Measurements from ENCODE around the gene CEP20. TPM values are rescaled to one million over a fixed set of nuclear protein-coding genes. Genes with fewer than 3 reads are reported as not detected.

CEP20 gene
- total RNA-seq, 1 experiment from 2014 or later, result 94.3 TPM

- TF ChIP-seq TCF7L2 (IDR thresholded peaks at IDR 0.05; ENCODE audit: low read depth, low read length), result no peak
- TF ChIP-seq SIN3A (IDR thresholded peaks at IDR 0.05; ENCODE audit: borderline replicate concordance, insufficient read depth, low read depth, low read length), result no peak
- TF ChIP-seq REST (IDR thresholded peaks at IDR 0.05; ENCODE audit: insufficient read depth in 1 of 2, low read depth in 2 of 2, low read length in 1 of 2), result no peak
- TF ChIP-seq POLR2AphosphoS5 (IDR thresholded peaks at IDR 0.05; ENCODE audit: low read depth, low read length), result no peak
- TF ChIP-seq CTCF (IDR thresholded peaks at IDR 0.05), result no peak
- H3K4me1 ChIP-seq (ENCODE audit: control insufficient read depth, insufficient read depth, low read length), result no peaks in the 10 kb centered on the region
- BruUV-seq (replicated peaks), result no TSS peak
- CTCF ChIA-PET, result no interaction called here
- DNase-seq (ENCODE audit: low read depth, low spot score) (no peak), ATAC-seq (no peak)
- POLR2A ChIA-PET, result no interaction called here
- no peaks in the 10 kb centered on the region for H3K36me3 ChIP-seq (ENCODE audit: control insufficient read depth, insufficient read depth, low read length)
- no peak overlapping the region for H3K27ac ChIP-seq (ENCODE audit: low read length)
- intact Hi-C loops (cut with micrococcal nuclease; ENCODE audit: unreplicated experiment) (no loop called here), in situ Hi-C loops (cut with HindIII; ENCODE audit: low pct_unique_long_range_greater_than_20kb, low sequenced_read_pairs) (no loop called here)
- H3K4me3 ChIP-seq (ENCODE audit: low read depth in 2 of 2, low read length in 2 of 2), result no peak overlapping the region
- H3K9me3 ChIP-seq (ENCODE audit: control insufficient read depth, insufficient read depth, low read depth, low read length), result no peaks in the 10 kb centered on the region
- H3K27me3 ChIP-seq (ENCODE audit: control insufficient read depth, insufficient read depth, low read length), result no peaks in the 10 kb centered on the region
These were observed 22.8 kb upstream of the CEP20 start for GRCh38 chr16:15911198-15911597.

GRCh38 chr16:15907863-15908478, 19.6 kb upstream of the CEP20 start:
- BruUV-seq (replicated peaks), result no TSS peak
- no peaks in the 10 kb centered on the region for H3K4me1 ChIP-seq (ENCODE audit: control insufficient read depth, insufficient read depth, low read length)

More at GRCh38 chr16:15907863-15908478, 19.6 kb upstream of the CEP20 start:
- Histone ChIP-seq H3K9me3 (ENCODE audit: control insufficient read depth, insufficient read depth, low read depth, low read length) (no peaks in the 10 kb centered on the region), H3K36me3 (ENCODE audit: control insufficient read depth, insufficient read depth, low read length) (no peaks in the 10 kb centered on the region), H3K27me3 (ENCODE audit: control insufficient read depth, insufficient read depth, low read length) (no peaks in the 10 kb centered on the region), H3K4me3 (ENCODE audit: low read depth in 2 of 2, low read length in 2 of 2) (no peak overlapping the region), H3K27ac (ENCODE audit: low read length) (no peak overlapping the region)
- intact Hi-C loops (cut with micrococcal nuclease; ENCODE audit: unreplicated experiment), result no loop called here
- CTCF ChIA-PET, result no interaction called here
- ATAC-seq, result peak; percentile 79
- DNase-seq (ENCODE audit: low read depth, low spot score), result no peak
- in situ Hi-C loops (cut with HindIII; ENCODE audit: low pct_unique_long_range_greater_than_20kb, low sequenced_read_pairs), result no loop called here
- POLR2A ChIA-PET, result no interaction called here
- TF ChIP-seq REST (IDR thresholded peaks at IDR 0.05; ENCODE audit: insufficient read depth in 1 of 2, low read depth in 2 of 2, low read length in 1 of 2) (no peak), TCF7L2 (IDR thresholded peaks at IDR 0.05; ENCODE audit: low read depth, low read length) (no peak), CTCF (IDR thresholded peaks at IDR 0.05) (no peak), SIN3A (IDR thresholded peaks at IDR 0.05; ENCODE audit: borderline replicate concordance, insufficient read depth, low read depth, low read length) (no peak), POLR2AphosphoS5 (IDR thresholded peaks at IDR 0.05; ENCODE audit: low read depth, low read length) (no peak)
